Measurements from ENCODE around the gene ETFA.

The ETFA gene

DNA sequence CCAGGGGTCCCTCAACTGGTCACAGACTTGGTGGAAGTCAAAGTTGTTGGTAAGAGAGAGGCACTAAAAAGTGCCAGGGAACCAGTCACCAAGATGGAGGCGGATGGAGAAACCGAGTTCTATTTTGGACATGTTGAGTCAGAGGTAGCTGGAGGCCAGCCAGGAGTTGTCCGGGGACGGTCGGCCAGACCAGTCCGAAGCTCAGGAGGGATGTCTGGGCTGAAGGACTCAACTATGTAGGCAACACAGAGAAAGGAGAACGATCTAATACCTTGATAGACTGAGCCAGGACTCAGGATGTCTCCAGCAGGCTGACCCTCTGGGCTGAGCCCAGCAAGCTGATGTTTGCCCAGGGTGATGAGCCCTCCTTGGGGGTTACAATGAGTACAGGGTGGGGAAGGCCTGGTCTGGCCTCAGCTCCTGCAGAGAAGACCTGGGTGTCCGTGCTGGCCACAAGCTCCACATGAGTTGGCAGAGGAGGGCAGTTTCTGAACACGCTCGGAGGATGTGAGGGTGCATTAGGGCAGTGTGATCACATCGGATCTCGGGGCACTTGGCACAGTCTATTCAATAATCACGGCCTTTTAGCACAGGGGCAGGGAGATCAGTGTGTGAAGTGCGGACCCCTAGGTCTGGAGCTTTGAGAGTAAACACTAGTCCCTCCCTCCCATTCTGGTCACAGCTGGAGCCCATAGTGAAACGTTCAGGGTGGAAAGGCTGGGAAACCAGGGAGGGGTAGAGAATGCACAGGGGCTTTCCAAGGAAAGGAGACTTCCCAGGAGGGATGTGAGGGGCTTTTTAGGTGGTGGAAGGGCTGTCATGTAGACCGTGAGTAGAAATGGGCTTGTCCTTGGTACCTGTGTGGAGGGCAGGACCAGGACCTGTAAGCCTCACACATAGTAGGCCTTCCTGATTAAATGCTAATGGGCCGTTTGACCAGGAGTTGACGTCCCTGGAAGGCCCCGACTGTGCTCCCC is 111.9 kb downstream of the ETFA start:
- no peak for DNase-seq (ENCODE audit: extremely low read depth in 1 of 2, low read depth in 1 of 2)

- DNase-seq (ENCODE audit: extremely low read depth in 1 of 2, low read depth in 1 of 2), result no peak
Observed at GRCh38 chr15:76198456-76199105, 112.7 kb downstream of the ETFA start.

DNA sequence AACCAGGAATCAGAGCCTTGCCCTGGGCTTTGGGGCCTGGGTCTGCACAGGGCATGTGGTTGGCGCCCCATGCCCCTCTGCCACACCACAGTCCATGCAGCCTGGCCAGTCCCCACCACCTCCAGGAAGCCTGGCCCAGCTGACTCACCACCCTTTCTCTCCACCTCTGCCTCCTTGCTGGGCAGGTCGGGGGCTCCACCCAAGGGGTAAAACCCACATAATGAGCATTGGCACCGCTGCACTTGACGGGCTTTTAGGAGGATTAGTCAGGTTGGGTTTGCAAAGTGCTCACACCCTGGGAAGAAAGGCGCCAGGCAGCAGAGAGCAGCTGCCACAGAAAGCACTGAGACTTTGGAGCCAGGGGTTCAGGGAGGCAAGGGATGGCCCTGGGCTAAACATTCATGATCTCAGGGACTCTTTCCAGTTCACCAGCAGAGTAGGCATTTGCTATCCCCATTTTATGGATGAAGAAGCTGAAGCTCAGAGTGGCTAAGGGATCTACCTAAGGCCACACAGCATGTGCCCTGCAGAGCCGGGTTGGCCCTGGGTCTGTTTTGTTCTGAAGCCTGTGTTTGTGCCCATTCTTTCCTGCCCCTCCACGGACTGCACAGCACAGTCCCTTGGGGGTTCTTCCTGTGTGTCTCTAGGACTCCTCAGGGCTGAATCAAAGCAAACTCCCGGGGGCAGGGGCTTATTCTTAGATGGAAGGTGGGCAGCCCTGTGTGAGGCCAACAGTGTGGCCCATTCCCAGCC is 113.4 kb downstream of the ETFA start:
- no peak for DNase-seq (ENCODE audit: extremely low read depth in 1 of 2, low read depth in 1 of 2)

DNA sequence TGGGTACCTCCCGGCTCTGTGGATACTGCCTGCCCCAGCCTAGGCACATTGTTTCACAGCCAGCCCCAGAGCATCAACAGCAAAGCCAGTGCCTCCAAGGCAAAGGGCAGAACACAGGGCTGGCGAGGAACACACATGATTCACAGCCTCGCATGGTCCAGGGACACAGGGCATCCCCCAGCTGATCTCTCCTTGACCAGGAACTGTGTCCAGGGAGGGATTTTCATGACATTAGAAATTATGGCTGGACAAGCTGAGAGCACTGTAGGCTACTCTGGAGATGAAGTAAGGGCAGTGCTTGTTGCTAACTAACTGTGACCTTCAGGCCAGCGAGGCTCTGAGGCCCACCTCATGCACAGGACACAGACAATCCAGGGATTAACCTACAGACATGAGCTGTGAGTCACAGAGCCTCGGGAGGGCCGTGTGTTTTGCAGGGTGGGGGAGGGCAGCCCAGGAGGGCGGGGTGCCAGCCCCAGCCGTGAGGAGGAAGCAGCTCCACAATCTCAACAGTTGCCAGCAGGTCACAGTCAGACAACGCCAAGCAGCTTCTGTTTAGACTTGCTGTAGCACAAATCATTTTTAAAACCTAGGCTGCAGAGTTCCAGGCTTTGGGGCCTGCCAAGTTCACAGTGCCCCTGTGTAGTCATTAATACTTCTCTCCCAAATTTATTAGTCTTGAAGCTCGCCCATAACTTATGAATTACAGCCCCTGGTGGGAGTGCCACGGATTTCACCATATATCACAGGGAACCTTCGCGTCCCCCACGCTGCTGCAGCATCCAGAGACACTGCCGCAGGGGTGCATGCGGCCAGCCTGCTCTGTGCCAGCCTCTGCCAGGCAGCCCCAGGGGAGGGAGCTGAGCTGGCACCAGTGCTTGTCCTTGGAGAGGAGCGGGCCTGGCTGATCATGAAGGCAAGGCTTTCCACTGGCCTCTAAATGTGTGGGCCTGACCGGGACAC is 114.7 kb downstream of the ETFA start:
- DNase-seq (ENCODE audit: extremely low read depth in 1 of 2, low read depth in 1 of 2), result no peak

DNA sequence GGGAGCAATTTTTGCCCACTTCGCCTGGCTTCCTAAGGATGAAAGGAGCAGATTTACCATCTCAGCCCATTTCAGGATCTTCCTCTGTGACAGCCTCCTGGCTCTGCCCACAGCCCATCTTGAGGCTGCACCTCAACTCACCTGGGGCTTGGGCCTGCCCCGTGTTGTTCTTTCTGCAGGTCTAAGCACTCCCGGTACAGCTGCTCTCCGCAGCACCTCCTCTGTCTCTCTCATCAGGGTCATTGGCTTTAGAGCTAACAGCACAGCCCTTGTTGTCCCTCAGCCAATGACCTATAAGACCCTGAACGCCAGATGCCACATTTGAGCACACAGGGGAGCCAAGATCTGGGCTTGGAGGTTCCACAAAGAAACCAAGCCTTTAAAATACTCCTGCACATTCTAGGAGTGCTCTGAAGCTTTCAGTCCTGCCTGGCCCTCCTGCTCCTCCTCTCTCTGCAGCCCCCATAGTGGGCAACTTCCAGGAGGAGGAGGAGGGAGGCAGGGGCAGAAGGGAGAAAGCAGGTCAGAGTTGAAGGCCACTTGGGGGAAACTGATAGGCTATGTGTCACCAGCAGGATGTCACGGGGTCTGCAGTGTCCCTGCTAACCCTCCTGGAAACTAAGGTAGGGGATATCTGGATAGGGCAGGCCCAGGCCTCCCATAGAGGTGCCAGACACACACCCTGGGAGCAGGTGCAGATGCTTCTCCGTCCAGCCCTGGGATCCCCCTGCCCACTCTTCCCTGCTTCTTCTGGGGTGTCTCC is 115.6 kb downstream of the ETFA start:
- no peak for DNase-seq (ENCODE audit: extremely low read depth in 1 of 2, low read depth in 1 of 2)

DNA sequence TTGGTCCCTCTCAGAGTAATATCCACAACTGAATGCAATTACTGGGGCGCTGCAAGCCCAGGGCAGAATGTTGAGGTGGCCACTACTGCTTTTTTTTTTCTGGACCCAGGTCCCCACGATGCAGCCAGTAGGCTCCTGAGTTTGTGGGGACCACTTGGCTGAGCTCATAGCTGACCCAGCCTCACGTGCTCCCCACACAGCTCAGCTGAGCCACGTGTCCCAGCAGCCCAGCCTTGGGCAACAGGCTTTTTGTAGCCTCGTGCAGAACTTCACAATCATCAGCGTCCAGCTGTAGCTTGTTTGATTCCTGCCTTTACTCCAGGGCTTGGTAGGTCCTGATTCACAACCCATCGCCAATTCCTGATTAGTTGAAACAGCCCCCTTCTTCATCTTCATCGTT is 117.3 kb downstream of the ETFA start:
- no peak for DNase-seq (ENCODE audit: extremely low read depth in 1 of 2, low read depth in 1 of 2)

DNA sequence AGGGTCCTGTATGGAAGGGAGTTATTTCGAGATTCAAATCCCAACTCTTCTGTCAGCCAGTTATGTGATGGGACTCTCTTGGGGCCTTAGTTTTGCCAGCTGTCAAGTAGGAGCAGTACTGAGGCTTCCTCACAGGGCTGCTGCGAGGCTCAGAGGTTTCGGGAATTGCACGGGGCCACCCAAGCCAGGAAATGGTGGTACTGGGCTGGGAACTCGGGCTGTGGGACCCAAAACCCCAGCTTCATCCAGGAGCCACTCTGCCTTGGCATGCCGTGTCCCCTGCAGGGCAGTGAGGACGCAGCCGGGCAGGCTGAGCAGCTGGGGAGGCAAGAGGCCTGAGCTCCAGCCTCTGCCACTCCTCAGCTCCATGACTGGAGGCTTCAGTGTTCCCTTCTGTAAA is 118.6 kb downstream of the ETFA start:
- DNase-seq (ENCODE audit: extremely low read depth in 1 of 2, low read depth in 1 of 2), result no peak

- no peak for DNase-seq (ENCODE audit: extremely low read depth in 1 of 2, low read depth in 1 of 2)
Observed at GRCh38 chr15:76191539-76192244, 119.6 kb downstream of the ETFA start.

- DNase-seq (ENCODE audit: extremely low read depth in 1 of 2, low read depth in 1 of 2), result peak; percentile 13 to 50
Observed at GRCh38 chr15:76190751-76191538, 120.3 kb downstream of the ETFA start.

DNA sequence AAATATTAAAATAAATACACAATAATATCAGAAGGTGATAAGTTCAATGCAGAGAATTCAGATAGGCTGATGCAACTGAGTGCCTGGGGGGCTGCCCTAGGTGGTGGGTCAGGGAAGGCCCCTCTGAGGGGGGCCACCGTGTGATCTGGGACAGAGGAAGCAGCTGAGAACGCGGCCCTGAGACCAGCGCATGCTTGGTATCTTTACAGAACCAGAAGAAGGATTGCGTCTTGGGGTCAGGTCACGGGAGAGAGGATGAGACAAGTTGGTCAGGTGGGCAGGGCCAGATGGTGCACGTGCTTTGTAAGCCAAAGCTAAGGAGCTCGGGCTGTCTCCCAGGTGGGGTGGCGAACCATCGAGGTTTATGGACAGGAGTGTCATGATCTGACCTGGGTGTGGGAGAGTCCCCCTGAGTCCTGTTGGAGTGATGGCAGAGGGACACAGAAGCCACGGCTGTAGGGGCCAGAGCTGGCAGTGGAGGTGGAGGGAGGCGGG is 121.2 kb downstream of the ETFA start:
- no peak for DNase-seq (ENCODE audit: extremely low read depth in 1 of 2, low read depth in 1 of 2)

DNA sequence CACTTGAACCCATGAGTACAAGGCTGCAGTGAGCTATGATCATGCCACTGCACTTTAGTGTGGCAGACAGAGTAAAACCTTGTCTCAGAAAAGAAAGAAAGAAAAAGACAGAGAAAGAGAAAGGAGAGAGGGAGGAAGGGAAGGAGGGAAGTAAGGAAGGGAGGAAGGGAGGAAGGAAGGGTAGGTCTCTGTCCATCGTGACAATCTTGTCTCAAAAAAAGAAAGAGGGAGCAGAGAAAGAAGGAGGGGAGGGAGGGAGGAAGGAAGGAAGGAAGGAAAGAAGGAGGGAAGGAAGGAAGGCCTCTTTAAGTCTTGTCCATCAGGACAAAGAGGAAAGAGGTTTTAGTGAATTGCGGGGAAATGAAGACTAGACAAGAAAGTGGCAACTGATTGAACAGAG is 122.2 kb downstream of the ETFA start:
- DNase-seq (ENCODE audit: extremely low read depth in 1 of 2, low read depth in 1 of 2), result no peak

GRCh38 chr15:76187163-76187562 is 124.1 kb downstream of the ETFA start:
- no peak for DNase-seq (ENCODE audit: extremely low read depth in 1 of 2, low read depth in 1 of 2)

GRCh38 chr15:76185716-76186115 is 125.6 kb downstream of the ETFA start:
- no peak for DNase-seq (ENCODE audit: extremely low read depth in 1 of 2, low read depth in 1 of 2)

GRCh38 chr15:76184650-76185035 is 126.6 kb downstream of the ETFA start:
- no peak for DNase-seq (ENCODE audit: extremely low read depth in 1 of 2, low read depth in 1 of 2)

- DNase-seq (ENCODE audit: extremely low read depth in 1 of 2, low read depth in 1 of 2), result no peak
Observed at GRCh38 chr15:76183930-76184649, 127.2 kb downstream of the ETFA start.

GRCh38 chr15:76181705-76182107 is 129.6 kb downstream of the ETFA start:
- DNase-seq (ENCODE audit: extremely low read depth in 1 of 2, low read depth in 1 of 2), result no peak

GRCh38 chr15:76180321-76180720 is 130.9 kb downstream of the ETFA start:
- DNase-seq (ENCODE audit: extremely low read depth in 1 of 2, low read depth in 1 of 2), result no peak

All from activated CD8-positive, alpha-beta memory T cell treated with anti-CD3 and anti-CD28 coated beads for 1 hour (primary cell).